ENCODE measurements around the gene SLX4. TPM values are rescaled to one million over a fixed set of nuclear protein-coding genes. Genes with fewer than 3 reads are reported as not detected.
A peak's percentile ranks its signal among the peaks of the same experiment; 100 is the strongest.

The SLX4 gene
- total and polyA plus RNA-seq, 8 donors, result 0.95 to 3.4 (median 1.8) TPM

- FAIRE-seq (no peak), DNase-seq (no peak), ATAC-seq (no peak)
- 79% methylated on average over 7 to 10 of the region's 10 CpGs for WGBS, 2 donors
- Histone ChIP-seq H3K9me3 (no peaks in the 10 kb centered on the region), H3K27me3 (no peaks in the 10 kb centered on the region), H3K4me1 (no peaks in the 10 kb centered on the region), H3K36me3 (no peaks in the 10 kb centered on the region), H3K4me3 (no peak overlapping the region), H3K27ac (no peak overlapping the region)
- intact Hi-C loops (cut with DNase I), result no loop called here
- TF ChIP-seq, protein P1, sequence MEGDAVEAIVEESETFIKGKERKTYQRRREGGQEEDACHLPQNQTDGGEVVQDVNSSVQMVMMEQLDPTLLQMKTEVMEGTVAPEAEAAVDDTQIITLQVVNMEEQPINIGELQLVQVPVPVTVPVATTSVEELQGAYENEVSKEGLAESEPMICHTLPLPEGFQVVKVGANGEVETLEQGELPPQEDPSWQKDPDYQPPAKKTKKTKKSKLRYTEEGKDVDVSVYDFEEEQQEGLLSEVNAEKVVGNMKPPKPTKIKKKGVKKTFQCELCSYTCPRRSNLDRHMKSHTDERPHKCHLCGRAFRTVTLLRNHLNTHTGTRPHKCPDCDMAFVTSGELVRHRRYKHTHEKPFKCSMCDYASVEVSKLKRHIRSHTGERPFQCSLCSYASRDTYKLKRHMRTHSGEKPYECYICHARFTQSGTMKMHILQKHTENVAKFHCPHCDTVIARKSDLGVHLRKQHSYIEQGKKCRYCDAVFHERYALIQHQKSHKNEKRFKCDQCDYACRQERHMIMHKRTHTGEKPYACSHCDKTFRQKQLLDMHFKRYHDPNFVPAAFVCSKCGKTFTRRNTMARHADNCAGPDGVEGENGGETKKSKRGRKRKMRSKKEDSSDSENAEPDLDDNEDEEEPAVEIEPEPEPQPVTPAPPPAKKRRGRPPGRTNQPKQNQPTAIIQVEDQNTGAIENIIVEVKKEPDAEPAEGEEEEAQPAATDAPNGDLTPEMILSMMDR (IDR thresholded peaks at IDR 0.05), result no peak
Observed at GRCh38 chr16:3548445-3548844, 63.0 kb downstream of the SLX4 start.

GRCh38 chr16:3546986-3547682 is 64.3 kb downstream of the SLX4 start:
- Histone ChIP-seq H3K27me3 (no peaks in the 10 kb centered on the region), H3K4me3 (no peak overlapping the region), H3K36me3 (no peaks in the 10 kb centered on the region), H3K4me1 (no peaks in the 10 kb centered on the region), H3K9me3 (no peaks in the 10 kb centered on the region), H3K27ac (no peak overlapping the region)
- intact Hi-C loops (cut with DNase I), result no loop called here
- DNase-seq (no peak), FAIRE-seq (no peak), ATAC-seq (no peak)
- WGBS, 2 donors, result 79 to 87% methylated on average over 15 of the region's 15 CpGs
- TF ChIP-seq, protein P1 (IDR thresholded peaks at IDR 0.05), result no peak

DNA sequence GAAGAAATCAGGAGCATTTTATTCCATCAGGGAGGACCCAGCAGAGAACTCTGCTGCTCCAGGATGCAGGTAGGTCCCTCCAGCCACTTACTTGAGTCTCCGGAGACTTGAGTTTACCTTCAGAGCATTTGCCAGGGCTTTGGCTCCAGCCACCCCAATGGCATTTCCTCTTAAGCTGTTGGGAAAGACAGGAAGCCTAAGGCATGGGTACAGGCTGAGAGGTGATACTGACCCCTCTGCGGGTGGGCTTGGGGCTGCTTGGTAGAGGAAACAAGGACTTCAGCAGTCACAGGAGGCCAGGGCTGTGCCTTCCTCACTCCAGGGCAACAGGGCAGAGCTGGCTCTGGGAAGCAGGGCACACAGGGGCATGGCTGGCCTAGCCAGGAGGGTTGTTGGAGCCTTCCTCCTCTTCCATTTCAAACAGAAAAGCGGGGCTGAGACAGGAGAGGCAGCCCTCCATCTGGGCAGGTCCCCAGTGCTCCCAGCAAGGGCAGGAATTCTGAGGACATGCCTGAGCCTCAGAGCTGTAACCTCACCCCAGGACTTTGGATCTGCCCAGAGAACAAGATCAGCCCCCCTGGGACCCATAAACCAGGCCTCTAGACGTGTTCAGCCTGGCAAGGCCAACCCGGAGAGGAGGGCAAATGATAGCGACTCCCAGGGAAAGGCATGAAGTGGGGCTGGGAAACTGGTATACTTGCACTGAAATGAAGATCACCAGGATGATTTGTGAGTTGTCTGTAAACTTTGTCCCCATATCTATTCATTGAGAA is 68.6 kb downstream of the SLX4 start:
- WGBS, 2 donors, result 84 to 90% methylated on average over 6 of the region's 6 CpGs
- TF ChIP-seq, protein P1 (IDR thresholded peaks at IDR 0.05), result no peak
- Histone ChIP-seq H3K36me3 (peaks cover 0 to 6% (median 0%) of the 10 kb centered on the region in 3 donors), H3K4me1 (no peaks in the 10 kb centered on the region), H3K9me3 (no peaks in the 10 kb centered on the region), H3K27ac (no peak overlapping the region), H3K27me3 (no peaks in the 10 kb centered on the region), H3K4me3 (no peak overlapping the region)
- FAIRE-seq (no peak), DNase-seq (no peak), ATAC-seq (peak in 1 of 4 donors; percentile 11)
- intact Hi-C loops (cut with DNase I), result no loop called here

DNA sequence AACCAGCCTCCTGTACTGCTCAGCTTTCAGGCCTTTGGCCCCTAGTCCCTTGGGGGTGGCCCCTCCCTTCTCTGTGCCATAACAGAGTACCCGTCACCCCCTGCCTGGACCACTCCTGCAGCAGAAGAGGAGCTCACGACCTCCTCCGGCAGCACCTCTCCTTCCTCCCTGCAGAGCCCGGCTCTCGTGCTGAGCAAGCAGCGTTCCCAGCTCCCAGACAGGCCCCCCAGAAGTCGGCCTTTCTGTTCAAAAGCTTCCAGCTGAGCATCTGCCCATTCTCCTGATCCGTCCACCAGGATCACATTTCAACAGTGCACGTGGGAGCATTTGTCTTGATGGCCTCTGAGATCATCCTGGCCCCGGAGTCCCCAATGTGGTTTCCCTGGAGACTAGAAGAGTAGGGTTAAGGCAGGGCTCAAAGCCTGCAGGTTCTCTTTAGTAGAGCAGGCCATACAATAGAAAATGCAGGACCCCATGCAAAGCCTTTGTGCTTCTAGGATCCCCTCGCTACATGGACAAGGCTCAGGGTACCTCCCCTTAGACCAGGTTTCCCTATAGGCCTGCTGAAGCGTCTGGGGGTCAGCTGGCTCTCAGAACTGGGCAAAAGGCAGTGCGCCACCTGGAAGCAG is 69.8 kb downstream of the SLX4 start:
- intact Hi-C loops (cut with DNase I), result no loop called here

More for the DNA sequence above, 69.8 kb downstream of the SLX4 start:
- Histone ChIP-seq H3K27ac (no peak overlapping the region), H3K4me3 (no peak overlapping the region), H3K9me3 (no peaks in the 10 kb centered on the region), H3K4me1 (no peaks in the 10 kb centered on the region), H3K36me3 (peaks cover 0 to 6% (median 5%) of the 10 kb centered on the region in 3 donors), H3K27me3 (no peaks in the 10 kb centered on the region)
- DNase-seq (no peak), ATAC-seq (no peak), FAIRE-seq (no peak)
- 84 to 94% methylated on average over 13 of the region's 13 CpGs for WGBS, 2 donors
- TF ChIP-seq, protein P1 (IDR thresholded peaks at IDR 0.05), result no peak
